GM04503 (cell line): ENCODE measurements around the gene KLHL7.
"Not testable (repeated sequence)": the region's sequence is repeated elsewhere in the genome, so short reads cannot be mapped to it uniquely, and the experiment has no call there.

Source experiments
- DNase-seq: peaks from one replicate; pipeline ENCODE4 v3.0.0-alpha.2; 2012; ENCODE audit warnings: low read depth

The KLHL7 gene

GRCh38 chr7:23108995-23109394 lies 3.4 kb downstream of the KLHL7 start:
- no peak for DNase-seq

DNA sequence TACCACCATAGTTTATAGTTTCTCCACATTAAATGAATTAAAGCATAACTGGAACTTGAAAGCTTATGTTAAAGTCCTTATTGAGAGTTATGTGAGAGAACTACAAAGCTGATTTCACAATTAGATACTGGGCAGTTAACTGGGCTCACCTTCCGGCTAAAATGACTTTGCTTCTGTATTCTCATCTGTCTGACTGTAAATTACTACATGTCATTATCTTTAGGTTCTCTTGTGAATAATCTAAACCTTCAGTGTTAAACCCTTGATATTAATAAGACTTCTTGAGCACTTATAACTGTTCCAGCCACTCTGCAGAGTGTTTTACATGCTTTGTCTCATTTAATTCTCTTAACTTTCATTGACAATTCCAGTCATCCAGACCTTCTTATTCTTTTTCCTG lies 3.9 kb downstream of the KLHL7 start:
- no peak for DNase-seq

DNA sequence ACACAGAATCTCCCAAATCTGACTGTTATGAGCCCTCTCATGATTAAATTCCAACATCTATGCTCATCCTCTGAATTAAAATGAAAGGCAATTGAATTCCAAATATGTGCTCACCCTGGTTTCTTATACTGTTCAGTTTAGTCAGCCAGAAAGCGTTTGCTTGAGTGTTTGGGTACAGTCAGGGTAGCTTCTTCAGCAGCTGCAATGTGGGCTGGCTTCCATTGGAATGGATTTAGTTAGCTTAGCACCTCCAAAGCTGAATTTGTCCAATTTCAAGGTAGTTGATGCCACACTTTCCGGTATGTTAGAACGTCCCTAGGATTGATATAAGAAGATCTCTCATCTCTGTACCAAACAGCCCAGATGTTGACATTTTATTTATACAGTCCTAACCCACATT lies 9.3 kb downstream of the KLHL7 start:
- no peak for DNase-seq

DNA sequence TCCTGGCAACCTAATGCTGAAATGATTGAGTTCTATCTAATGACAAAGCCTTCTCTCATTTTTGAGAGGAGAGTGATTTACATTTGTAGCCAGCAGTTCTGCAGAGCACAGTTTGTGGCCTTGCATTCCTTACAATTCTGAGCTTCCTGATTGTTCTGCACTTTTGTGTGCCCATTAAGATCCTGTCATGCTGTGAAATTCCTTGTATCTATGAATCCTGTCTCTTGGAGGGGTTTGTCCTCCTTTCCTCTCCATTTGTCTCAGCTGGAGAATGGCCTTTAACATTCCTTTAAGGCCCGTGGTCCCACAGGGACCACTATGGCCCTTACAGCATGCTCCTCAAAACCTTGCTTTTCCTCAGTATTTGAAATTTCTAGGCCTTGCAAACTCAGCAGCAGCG lies 10.4 kb downstream of the KLHL7 start:
- DNase-seq: no peak

- no peak for DNase-seq
Measured at GRCh38 chr7:23117841-23118240, 12.3 kb downstream of the KLHL7 start.

- no peak for DNase-seq
Measured at GRCh38 chr7:23120106-23120505, 14.5 kb downstream of the KLHL7 start.

- DNase-seq: no peak
Measured at GRCh38 chr7:23121165-23121564, 15.6 kb downstream of the KLHL7 start.

GRCh38 chr7:23123007-23123406 lies 17.4 kb downstream of the KLHL7 start:
- DNase-seq: no peak

DNA sequence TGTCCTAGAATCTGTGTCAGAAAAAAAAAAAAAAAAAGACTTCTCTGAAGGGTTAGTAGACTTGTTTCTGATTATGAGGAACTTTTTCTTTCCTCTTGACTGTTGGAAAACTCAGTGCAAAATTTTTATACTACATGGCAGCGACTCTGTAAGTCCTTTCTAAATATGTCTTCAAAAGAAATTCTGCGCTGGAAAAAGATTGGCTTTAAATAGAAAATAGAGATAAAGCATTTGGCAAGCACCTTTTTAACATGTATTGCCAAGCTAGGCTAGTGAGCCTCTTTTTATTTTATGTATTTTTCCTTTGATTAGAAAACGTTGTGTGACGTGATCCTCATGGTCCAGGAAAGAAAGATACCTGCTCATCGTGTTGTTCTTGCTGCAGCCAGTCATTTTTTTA lies 17.9 kb downstream of the KLHL7 start:
- no peak for DNase-seq

GRCh38 chr7:23129036-23129435 lies 23.5 kb downstream of the KLHL7 start:
- DNase-seq: no peak

- not testable (repeated sequence) for DNase-seq
Measured at GRCh38 chr7:23131799-23132198, 26.2 kb downstream of the KLHL7 start.

- DNase-seq: no peak
Measured at GRCh38 chr7:23133797-23134196, 28.2 kb downstream of the KLHL7 start.

DNA sequence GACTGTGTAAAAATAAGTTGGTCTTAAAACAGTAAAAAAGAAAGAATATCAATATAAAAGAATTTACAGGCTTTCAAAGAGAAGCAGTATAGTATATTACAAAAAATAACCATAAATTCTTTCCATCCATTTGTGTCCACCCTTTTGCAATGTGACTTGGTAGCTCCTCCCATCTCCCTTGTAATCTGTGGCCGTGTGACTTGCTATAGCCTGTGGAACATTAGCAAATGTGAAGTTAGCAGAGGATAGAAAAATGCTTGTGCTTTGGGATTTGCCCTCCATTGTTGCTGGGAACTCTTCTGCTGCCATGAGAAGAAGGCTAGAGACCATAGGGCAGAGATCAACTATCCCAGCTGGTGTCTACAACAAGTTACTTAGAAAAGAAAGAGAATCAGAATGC lies 30.2 kb downstream of the KLHL7 start:
- DNase-seq: no peak

- DNase-seq: no peak
Measured at GRCh38 chr7:23136216-23136615, 30.6 kb downstream of the KLHL7 start.

- DNase-seq: no peak
Measured at GRCh38 chr7:23157679-23158078, 52.1 kb downstream of the KLHL7 start.

DNA sequence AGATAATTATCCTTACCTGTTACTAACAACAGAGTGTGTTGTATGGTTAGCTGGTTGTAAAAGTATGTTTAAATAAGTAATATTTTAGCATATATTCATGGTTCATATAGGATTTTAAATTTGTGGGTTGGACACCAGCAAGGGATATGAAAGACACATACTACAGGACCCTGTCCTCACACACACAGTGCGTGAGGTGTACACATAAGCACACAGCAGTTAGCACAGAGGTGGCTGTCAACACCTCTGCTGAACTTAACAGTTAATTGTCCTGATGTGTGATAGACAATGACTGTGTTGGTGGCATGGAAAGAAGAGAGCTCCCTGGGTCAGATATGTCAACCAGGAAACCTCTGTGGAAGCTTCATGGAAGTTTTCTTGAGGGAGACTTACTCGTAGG lies 53.0 kb downstream of the KLHL7 start:
- no peak for DNase-seq

DNA sequence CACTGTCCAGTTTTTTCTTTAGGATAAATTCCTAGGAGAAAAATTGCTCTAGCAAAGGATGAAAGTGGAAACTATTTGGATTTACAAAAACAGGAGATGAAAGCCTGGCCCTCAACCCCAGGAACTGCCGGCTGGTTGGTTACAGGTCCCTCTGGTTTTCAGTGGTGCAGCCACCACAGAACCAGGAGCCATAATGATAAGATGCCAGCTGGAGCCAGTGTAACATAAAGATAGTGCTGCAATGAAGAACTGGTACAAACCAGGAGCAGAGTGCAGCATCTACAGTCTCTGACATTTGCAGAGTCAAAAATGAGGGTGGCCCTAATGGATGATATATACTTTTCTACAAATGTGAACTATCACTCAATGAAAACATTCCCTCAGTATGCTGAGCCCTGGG lies 55.9 kb downstream of the KLHL7 start:
- no peak for DNase-seq

GRCh38 chr7:23164846-23165245 lies 59.3 kb downstream of the KLHL7 start:
- DNase-seq: no peak

DNA sequence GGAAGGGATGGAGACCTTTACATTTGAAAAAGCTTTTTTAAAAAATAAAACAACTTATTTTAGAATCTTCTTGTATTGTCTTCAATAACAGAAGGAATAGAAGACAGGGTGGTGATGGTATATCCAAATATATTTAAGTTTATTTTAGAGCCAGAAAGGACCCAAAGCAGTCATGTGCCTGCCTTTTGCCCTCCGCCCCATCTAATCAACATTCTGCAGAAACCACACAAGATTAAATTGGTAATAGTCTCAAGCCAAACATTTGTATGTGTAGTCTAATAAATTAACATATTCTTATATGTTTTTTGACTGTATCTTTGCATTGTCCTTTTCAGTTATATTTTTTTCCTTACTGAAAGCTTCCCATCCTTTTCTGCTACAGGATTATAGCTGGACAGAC lies 59.7 kb downstream of the KLHL7 start:
- DNase-seq: no peak

DNA sequence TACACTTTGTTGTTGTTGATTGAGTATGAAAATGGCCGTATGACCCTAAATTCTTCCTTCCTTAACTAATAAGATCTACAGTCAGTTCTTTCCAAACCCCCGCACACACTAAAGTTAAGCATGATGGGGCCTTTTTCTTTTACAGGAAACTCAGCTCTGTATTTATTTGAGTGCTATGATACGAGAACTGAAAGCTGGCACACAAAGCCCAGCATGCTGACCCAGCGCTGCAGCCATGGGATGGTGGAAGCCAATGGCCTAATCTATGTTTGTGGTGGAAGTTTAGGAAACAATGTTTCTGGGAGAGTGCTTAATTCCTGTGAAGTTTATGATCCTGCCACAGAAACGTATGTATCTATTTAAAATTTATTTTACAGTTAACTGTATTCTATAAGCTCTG lies 62.1 kb downstream of the KLHL7 start:
- no peak for DNase-seq

DNA sequence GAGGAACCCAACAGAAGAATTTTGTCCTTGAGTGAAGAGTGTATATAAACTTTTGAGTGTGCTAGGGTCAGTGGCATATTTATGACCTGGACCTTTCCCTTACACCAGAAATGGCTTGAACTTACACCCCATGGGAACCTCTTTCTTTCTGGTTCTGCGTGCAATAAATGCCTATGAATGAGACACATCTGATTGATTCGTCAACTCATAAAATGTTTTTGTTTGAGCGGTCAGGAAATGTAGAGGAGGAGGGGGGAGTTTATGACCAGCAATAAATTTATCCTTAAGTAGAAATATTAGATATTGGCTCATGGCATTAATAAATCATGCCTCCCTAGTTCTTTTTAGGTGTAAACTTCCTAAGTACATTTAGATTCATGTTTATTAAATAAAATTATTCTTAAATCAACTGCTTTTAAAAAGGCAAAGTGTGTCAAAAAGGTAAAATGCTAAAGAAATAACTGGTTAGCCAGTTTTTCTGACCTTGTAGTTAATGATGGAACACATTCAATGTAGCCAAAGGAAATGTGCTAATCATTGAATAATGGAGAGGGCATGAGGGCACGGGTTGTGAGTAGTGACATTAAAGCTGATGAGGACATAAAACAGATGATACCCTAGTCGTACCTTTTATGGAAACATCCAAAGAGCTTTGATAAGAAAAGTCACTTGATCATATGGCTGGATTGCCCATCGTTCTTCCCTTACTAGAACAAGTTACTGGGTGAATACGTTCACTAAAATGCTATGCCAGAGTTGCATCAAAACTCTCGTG lies 62.7 kb downstream of the KLHL7 start:
- no peak for DNase-seq

DNA sequence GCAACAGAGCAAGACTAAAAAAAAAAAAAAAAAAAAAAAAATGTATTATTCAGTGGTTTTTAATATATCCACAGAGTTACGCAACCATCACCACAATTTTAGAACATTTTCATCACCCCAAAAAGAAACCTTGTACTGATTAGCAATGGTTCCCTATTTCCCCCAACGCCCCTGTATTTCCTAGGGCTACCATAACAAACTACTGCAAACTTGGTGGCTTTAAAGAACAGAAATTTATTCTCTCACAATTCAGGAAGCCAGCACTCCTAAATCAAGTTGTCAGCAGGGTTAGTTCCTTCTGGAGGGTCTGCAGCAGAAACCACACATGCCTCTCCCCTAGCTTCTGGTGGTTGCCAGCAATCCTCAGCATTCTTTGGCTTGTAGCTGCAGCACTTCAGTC lies 70.4 kb downstream of the KLHL7 start:
- DNase-seq: no peak

DNA sequence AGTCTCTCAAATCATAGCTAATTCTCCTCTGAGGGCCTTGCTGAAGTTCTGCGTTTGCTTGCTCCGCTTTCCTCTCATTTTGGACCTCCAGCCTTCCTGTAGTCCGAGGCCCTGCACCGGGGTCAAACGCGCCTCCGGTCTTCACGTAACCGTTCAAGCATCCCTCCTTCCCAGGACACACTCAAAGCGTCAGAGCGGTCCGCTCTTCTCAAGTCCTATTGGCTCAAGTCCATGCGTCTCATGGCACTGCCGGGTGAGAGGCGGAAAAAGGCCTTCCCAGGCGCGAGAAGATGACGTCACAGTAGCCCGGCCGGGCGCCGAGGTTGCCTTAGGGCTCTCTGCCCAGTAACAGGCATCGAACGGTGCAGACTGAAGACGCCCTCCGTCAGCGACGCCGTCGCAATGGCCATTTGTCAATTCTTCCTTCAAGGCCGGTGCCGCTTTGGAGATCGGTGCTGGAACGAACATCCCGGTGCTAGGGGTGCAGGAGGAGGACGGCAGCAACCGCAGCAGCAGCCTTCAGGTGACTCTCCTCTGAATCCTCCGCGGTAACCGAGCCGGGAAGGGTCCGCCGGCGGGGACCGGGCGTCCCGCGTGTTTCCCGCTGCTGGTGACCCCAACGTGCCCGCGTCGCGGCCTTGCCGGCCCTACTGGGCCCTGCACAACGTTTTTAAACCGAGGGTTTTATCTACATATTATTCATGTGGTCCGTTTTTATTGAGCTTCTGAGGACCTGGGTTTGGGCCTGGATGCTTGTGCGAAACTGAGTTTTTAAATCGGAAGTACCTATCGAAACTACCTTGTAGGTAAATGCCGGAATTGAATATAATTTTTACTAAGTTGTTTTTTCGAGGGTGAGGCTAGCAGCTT lies 76.3 kb downstream of the KLHL7 start, which contains the start of gene NUP42:
Gene NUP42, plus strand, starts transcription at position 365 of the 870 bp plus-strand sequence. Its CDS starts 38 bp downstream, at position 403.
- peak; percentile 94 for DNase-seq
